Skeletal muscle tissue (tissue), 4 donors: Measurements from ENCODE around the gene SLAIN1. TPM values are rescaled to one million over a fixed set of nuclear protein-coding genes. Genes with fewer than 3 reads are reported as not detected.

ENCODE experiments used
- H3K27ac ChIP-seq: one replicate; pipeline ENCODE4 v1.7.0; 2013; ENCODE audit warnings: mild to moderate bottlenecking, low read depth, low read length, inconsistent platforms
- H3K27me3 ChIP-seq, 3 donors: one replicate each; pipeline ENCODE4 v1.7.0; 2013; ENCODE audit warnings: low read length in 3 of 3; ENCODE audit not compliant: control insufficient read depth in 3 of 3, insufficient read depth in 3 of 3
- H3K36me3 ChIP-seq, 3 donors: one replicate each; pipeline ENCODE4 v1.7.0; 2013; ENCODE audit warnings: low read length in 3 of 3; ENCODE audit not compliant: control insufficient read depth in 3 of 3, insufficient read depth in 3 of 3
- H3K4me1 ChIP-seq, 3 donors: one replicate each; pipeline ENCODE4 v1.7.0; 2013; ENCODE audit warnings: low read length in 3 of 3, mild to moderate bottlenecking in 3 of 3; ENCODE audit not compliant: control insufficient read depth in 3 of 3, insufficient read depth in 3 of 3
- H3K4me3 ChIP-seq, 3 donors: one replicate each; pipeline ENCODE4 v1.7.0; 2013; ENCODE audit warnings: low read length in 3 of 3
- H3K9ac ChIP-seq, 3 donors: one replicate each; pipeline ENCODE4 v1.7.0; 2013; ENCODE audit warnings: low read length in 3 of 3, mild to moderate bottlenecking in 3 of 3, moderate library complexity in 2 of 3, low read depth in 1 of 3
- H3K9me3 ChIP-seq, 3 donors: one replicate each; pipeline ENCODE4 v1.7.0; 2013; ENCODE audit warnings: low read length in 3 of 3; ENCODE audit not compliant: control insufficient read depth in 3 of 3
- total RNA-seq: library from RNA; depleted of rRNA; stranded (reverse); fragments of >200 nt; gene quantifications from one replicate; pipeline ENCODE4 v1.2.3, GENCODE V29; 2014
- donor health status: Osteomylitis.

SLAIN1 gene
- total RNA-seq, 1 donor from 2014 or later, result 8.4 TPM

DNA sequence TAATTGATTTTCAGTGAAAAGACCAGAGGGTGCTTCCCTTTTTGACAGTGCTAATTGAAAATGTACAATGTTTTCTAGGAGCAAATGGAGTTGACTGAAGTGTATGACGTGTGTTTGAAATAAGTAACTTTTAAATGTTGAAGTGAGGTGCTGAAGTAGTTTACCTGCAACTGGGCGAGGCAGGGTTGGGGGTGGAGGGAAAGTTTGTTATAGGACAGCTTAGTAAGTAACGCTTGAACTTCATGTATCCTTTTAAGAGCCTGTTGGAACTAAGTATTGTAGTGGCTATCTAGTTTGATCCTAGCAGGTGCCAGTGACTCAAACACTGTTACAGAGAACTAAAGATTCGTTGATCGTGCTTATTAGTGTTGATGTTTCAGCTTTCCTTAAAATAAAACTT is 5.9 kb downstream of the SLAIN1 start:
- Histone ChIP-seq H3K27me3 (no peaks in the 10 kb centered on the region), H3K27ac (no peak overlapping the region), H3K4me3 (no peak overlapping the region), H3K9ac (no peak overlapping the region), H3K9me3 (no peaks in the 10 kb centered on the region), H3K36me3 (no peaks in the 10 kb centered on the region), H3K4me1 (peaks cover 0 to 10% (median 5%) of the 10 kb centered on the region in 3 donors)

DNA sequence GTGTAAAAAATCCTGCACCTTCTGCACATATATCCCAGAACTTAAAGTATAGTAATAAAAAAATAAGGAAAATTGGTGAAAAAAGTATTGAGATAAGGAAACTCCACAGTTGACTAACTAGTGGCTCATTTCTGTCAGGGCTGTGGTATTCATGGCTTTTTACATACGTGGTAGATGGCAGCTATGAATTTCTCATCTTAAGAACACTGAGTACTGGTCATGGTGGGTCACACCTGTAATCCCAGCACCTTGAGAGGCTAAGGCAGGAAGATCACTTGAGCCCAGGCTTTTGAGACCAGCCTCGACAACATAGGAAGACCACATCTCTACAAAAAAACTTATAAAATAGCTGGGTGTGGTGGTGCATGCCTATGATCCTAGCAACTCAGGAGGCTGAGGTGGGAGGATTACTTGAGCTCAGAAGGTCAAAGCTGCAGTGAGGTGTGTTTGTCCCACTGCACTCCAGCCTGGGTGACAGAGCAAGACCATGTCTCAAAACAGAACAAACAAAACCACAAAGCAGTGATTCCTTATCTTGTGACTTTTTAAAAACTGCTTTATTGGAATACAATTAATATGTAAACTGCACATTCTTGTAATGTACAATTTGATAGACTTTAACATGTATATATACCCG is 16.8 kb downstream of the SLAIN1 start:
- Histone ChIP-seq H3K4me1 (no peaks in the 10 kb centered on the region), H3K4me3 (no peak overlapping the region), H3K9ac (no peak overlapping the region), H3K36me3 (no peaks in the 10 kb centered on the region), H3K27ac (no peak overlapping the region), H3K27me3 (no peaks in the 10 kb centered on the region), H3K9me3 (no peaks in the 10 kb centered on the region)

DNA sequence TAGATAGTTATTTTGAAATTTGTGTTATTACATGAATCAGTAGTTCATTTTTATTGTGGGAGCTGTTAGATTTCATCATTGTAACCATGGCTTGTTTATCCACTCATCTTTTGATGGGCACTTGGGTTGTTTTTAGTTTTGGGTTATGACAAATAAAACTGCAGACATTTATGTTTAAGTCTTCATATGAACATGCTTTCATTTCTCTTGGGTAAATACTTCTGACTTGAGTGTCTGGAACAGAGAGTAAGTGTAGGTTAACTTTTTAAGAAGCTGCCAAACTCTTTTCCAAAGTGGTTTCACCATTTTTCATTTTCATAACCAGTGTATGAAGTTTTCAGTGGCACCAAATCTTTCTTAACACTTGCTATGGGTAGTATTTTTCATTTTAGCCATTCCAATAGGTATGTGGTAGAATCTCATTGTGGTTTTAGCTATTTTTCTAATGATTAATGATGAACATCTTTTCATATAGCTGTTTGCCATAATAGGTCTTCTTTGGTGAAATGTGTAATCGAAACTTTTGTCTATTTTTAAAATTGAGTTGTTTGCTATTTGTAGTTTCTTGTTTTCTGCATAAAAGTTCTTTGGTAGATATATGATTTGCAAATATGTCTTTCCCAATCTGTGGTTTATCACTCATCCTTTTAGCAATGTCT is 17.9 kb downstream of the SLAIN1 start:
- Histone ChIP-seq H3K4me1 (no peaks in the 10 kb centered on the region), H3K27me3 (no peaks in the 10 kb centered on the region)

DNA sequence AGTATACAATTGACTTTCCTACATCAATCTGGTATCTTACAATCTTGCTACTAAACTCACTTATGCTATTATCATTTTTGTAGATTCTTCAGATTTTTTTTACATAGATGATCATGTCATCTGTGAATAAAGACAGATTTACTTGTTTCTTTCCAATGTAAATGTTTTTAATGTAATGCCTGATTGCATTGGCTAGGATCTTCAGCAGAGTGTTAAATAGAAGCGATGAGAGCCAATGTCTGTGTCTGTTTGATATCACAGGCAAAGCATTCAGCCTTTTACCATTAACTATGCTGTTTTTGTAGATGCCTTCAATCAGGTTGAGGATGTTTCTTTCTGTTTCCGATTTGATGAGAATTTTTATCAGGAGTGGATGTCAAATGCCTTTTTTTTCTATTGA is 19.2 kb downstream of the SLAIN1 start:
- Histone ChIP-seq H3K27ac (no peak overlapping the region), H3K36me3 (no peaks in the 10 kb centered on the region), H3K9ac (no peak overlapping the region), H3K4me1 (no peaks in the 10 kb centered on the region), H3K9me3 (no peaks in the 10 kb centered on the region), H3K4me3 (no peak overlapping the region), H3K27me3 (no peaks in the 10 kb centered on the region)

More for the DNA sequence above, 17.9 kb downstream of the SLAIN1 start:
- Histone ChIP-seq H3K36me3 (no peaks in the 10 kb centered on the region), H3K9me3 (no peaks in the 10 kb centered on the region), H3K9ac (no peak overlapping the region), H3K27ac (no peak overlapping the region), H3K4me3 (no peak overlapping the region)

DNA sequence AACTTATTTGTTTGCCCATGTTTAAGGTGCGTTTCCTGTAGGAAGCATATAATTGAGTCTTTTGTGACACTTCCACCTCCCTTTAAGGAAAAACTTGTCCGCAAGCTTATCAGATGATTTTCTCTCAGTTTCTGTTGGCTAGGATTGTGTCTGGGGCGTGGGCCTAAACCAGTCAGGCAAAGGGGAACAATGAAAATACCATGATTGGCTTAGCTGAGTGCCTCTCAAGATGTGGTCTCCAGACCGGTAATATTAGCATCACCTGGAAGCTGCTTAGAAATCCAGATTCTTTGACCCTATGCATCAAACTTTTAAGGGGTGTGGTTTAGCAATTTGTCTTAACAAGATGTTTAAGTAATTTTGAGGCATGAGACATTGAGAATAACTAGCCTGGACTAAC is 20.0 kb downstream of the SLAIN1 start:
- H3K4me3 ChIP-seq, result no peak overlapping the region

DNA sequence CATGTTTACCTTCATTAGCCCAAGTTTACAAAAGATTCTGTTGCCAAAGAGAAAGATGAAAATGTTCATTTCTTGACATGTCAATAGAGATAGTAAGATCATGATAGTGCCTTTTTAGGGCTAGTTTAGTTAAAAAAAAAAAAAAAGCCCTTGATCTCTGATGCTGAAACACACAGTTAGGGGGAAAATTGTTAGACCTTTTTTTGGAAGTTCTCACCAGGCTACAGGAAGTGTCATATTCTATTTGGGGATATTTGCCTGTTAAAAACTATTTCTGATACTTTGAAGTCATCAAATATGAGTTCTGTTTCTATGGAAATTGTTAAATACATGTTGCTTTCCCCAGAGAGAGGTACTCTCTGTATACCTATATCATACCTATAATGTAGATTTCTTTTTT is 21.6 kb downstream of the SLAIN1 start:
- Histone ChIP-seq H3K27ac (no peak overlapping the region), H3K4me1 (no peaks in the 10 kb centered on the region), H3K36me3 (no peaks in the 10 kb centered on the region), H3K9ac (no peak overlapping the region), H3K27me3 (no peaks in the 10 kb centered on the region), H3K9me3 (no peaks in the 10 kb centered on the region), H3K4me3 (no peak overlapping the region)

More for the DNA sequence above, 20.0 kb downstream of the SLAIN1 start:
- H3K27me3 ChIP-seq, result no peaks in the 10 kb centered on the region
- H3K9ac ChIP-seq, result no peak overlapping the region
- no peaks in the 10 kb centered on the region for H3K36me3 ChIP-seq
- H3K4me1 ChIP-seq, result no peaks in the 10 kb centered on the region
- H3K27ac ChIP-seq, result no peak overlapping the region
- no peaks in the 10 kb centered on the region for H3K9me3 ChIP-seq

DNA sequence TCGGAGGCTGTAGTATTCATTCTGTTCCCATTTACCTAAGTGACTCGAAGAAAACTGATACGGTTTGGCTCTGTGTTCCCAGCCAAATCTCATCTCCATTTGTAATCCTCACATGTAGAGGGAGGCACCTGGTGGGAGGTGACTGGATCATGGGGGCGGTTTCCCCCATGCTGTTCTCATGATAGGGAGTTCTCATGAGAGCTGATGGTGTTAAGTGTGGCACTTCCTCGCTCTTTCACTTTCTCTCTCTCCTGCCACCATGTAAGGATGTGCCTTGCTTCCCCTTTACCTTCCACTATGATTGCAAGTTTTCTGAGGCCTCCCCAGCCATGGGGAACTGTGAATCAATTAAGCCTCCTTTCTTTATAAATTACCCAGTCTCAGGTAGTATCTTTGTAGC is 23.5 kb downstream of the SLAIN1 start:
- H3K9ac ChIP-seq, result no peak overlapping the region
- H3K36me3 ChIP-seq, result peaks cover 0 to 4% (median 0%) of the 10 kb centered on the region in 3 donors
- H3K27ac ChIP-seq, result no peak overlapping the region
- no peaks in the 10 kb centered on the region for H3K9me3 ChIP-seq
- H3K27me3 ChIP-seq, result no peaks in the 10 kb centered on the region
- no peak overlapping the region for H3K4me3 ChIP-seq
- no peaks in the 10 kb centered on the region for H3K4me1 ChIP-seq

DNA sequence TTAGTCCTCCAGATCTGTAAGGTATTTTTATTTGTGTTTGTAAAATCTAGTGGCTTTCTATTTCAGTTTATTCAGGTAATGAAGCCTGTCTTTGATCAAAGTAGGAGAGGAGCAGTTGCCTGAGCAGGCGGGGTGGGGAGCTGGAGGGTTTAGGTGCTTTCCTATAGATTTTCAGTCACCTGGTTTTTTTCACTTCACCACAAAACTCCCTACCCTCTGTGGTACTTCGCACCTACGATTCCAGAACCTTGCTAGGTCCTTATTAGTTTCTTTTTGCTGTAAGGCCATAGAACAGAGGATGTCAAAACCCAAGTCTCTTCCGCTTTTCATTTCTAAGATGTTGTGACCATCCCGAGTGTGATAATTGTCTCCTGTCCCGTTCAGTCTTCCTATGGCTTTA is 26.6 kb downstream of the SLAIN1 start:
- Histone ChIP-seq H3K27ac (no peak overlapping the region), H3K9ac (no peak overlapping the region), H3K4me3 (no peak overlapping the region), H3K9me3 (no peaks in the 10 kb centered on the region), H3K27me3 (no peaks in the 10 kb centered on the region), H3K4me1 (peaks cover 0 to 4% (median 0%) of the 10 kb centered on the region in 3 donors), H3K36me3 (peaks cover 0 to 4% (median 0%) of the 10 kb centered on the region in 3 donors)

DNA sequence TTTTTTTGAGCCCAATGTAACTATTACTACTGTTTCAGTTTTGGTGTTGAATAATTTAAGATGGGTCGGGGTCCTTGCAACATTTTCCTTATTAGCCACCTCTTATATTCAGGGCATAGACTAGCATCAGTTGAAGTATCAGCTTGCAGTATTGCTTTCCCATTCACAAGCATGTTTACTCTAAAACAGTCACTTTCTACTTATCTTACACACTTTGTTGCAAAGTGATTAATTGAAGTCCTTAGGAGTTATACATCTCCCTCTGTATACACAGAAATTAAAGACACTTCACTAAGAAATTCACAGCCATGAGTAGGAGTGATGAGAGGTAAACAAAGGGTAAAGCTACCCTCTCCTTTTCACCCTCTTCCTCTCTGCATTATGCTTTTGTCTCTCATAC is 27.6 kb downstream of the SLAIN1 start:
- no peak overlapping the region for H3K9ac ChIP-seq
- H3K9me3 ChIP-seq, result no peaks in the 10 kb centered on the region
- H3K27ac ChIP-seq, result no peak overlapping the region
- H3K4me3 ChIP-seq, result no peak overlapping the region
- peaks cover 0 to 4% (median 0%) of the 10 kb centered on the region in 3 donors for H3K36me3 ChIP-seq
- no peaks in the 10 kb centered on the region for H3K27me3 ChIP-seq
- peaks cover 0 to 4% (median 0%) of the 10 kb centered on the region in 3 donors for H3K4me1 ChIP-seq

DNA sequence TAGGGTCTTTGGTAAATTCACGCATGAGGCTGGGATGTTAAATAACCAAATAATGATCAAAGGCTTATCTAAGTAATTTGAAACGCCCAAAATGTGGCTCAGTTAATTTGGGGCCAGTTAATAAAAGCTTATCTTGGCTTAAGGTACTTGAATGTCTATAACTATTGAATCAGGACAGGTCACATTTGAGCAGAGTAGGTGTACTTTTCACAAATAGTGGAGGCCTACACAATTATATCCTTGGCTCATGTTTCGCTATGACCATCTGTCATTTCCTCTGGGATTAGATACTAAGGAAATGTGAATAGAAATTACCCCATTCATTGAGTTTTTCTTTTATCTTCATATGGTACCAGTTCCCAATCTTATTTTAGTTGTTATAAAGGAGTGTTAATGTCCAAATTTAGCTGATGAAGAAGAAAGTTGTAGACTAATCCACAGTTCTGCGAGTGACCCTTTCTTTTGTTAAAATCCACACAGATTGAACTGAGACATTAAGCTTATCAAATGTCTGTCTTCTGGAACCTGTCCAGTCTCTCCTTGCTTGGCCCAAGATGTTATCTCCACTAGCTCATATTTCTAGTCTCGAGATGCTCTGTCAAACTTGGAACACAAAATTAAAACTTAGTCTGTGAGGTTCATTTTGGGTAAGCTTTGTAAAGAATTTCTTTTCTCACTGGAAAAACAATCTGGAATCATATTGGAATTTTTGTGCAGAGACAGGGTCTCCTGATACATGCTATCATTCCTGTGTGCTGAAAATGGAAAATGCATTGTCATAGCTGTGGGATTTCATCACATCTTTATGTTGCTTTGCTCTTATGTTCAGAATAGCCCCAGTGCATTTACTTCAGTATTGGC is 31.0 kb downstream of the SLAIN1 start:
- Histone ChIP-seq H3K4me3 (no peak overlapping the region), H3K27ac (no peak overlapping the region), H3K9ac (no peak overlapping the region), H3K36me3 (peaks cover 0 to 4% (median 0%) of the 10 kb centered on the region in 3 donors), H3K9me3 (no peaks in the 10 kb centered on the region), H3K4me1 (peaks cover 0 to 4% (median 0%) of the 10 kb centered on the region in 3 donors), H3K27me3 (no peaks in the 10 kb centered on the region)
